OCI-LY7 (cell line): ENCODE measurements around the gene CFTR. TPM values are rescaled to one million over a fixed set of nuclear protein-coding genes. Genes with fewer than 3 reads are reported as not detected.
A peak's percentile ranks its signal among the peaks of the same experiment; 100 is the strongest.

Experiments
- BruUV-seq: library from RNA; stranded (reverse); fragments of 400-500 nt; replicated peaks from 2 replicates; lab custom pipeline; 2021; lab: Mats Ljungman, UMichigan
- CTCF ChIA-PET: fragments of 300-600 bp; sonication (Branson Sonifier 250); formaldehyde crosslinking; loops from one replicate; lab custom pipeline; 2022; ENCODE audit warnings: antibody characterized with exemption; ENCODE audit not compliant: unreplicated experiment; lab: Charles Lee
- POLR2A ChIA-PET: fragments of 300-600 bp; sonication (Branson Sonifier 250); formaldehyde crosslinking; loops from one replicate; lab custom pipeline; 2022; ENCODE audit warnings: antibody characterized with exemption; lab: Charles Lee
- DNase-seq: peaks from one replicate; pipeline ENCODE4 v3.0.0-alpha.2; 2015; ENCODE audit warnings: low spot score
- H2AFZ ChIP-seq: fragments of 200-600 bp; sonication (generic), shearing (Covaris generic); 2 replicates; pipeline ENCODE4 v1.6.1; 2014; ENCODE audit warnings: mild to moderate bottlenecking, antibody characterized with exemption, low read length, moderate library complexity
- H3K27ac ChIP-seq: fragments of 200-600 bp; sonication (generic); 2 replicates; pipeline ENCODE4 v1.5.1; 2014; ENCODE audit warnings: mixed run types, low read depth, mild to moderate bottlenecking, moderate library complexity, low read length, inconsistent platforms; ENCODE audit not compliant: poor library complexity, severe bottlenecking
- H3K36me3 ChIP-seq: fragments of 200-600 bp; sonication (generic); 2 replicates; pipeline ENCODE4 v1.6.1; 2014; ENCODE audit warnings: mild to moderate bottlenecking, antibody characterized with exemption, low read length, moderate library complexity, mixed read lengths; ENCODE audit not compliant: insufficient read depth
- H3K4me1 ChIP-seq: fragments of 200-600 bp; sonication (generic); 2 replicates; pipeline ENCODE4 v1.5.1; 2014; ENCODE audit warnings: mild to moderate bottlenecking, low read length; ENCODE audit not compliant: insufficient read depth, poor library complexity, severe bottlenecking
- H3K4me2 ChIP-seq: fragments of 200-600 bp; sonication (generic); 2 replicates; pipeline ENCODE4 v1.6.1; 2014; ENCODE audit warnings: mild to moderate bottlenecking, low read length
- H3K4me3 ChIP-seq: fragments of 200-600 bp; sonication (generic); 2 replicates; pipeline ENCODE4 v1.5.1; 2014; ENCODE audit warnings: mild to moderate bottlenecking, low read depth, low read length; ENCODE audit not compliant: poor library complexity, severe bottlenecking
- H3K79me2 ChIP-seq: fragments of 200-600 bp; sonication (generic); 2 replicates; pipeline ENCODE4 v1.6.1; 2016; ENCODE audit warnings: low read depth, mild to moderate bottlenecking, low read length, moderate library complexity, mixed read lengths; ENCODE audit not compliant: insufficient read depth
- H3K9me2 ChIP-seq: fragments of 200-600 bp; sonication (generic); 2 replicates; pipeline ENCODE4 v1.6.1; 2016; ENCODE audit warnings: mild to moderate bottlenecking, low read length, mixed read lengths; ENCODE audit not compliant: insufficient read depth
- H3K9me3 ChIP-seq: fragments of 200-600 bp; sonication (generic); 2 replicates; pipeline ENCODE4 v1.6.1; 2014; ENCODE audit warnings: mild to moderate bottlenecking, mixed run types, low read length, mixed read lengths
- H4K20me1 ChIP-seq: fragments of 200-600 bp; sonication (generic); 2 replicates; pipeline ENCODE4 v1.6.1; 2014; ENCODE audit warnings: mild to moderate bottlenecking, antibody characterized with exemption, low read length, moderate library complexity, mixed read lengths; ENCODE audit not compliant: insufficient read depth
- CTCF ChIP-seq: fragments of 200-600 bp; sonication (generic); conservative IDR thresholded peaks from 2 replicates; pipeline ENCODE4 v1.5.1; 2014; ENCODE audit warnings: mild to moderate bottlenecking, antibody characterized with exemption, low read length, moderate library complexity, mixed read lengths
- EZH2phosphoT487 ChIP-seq: fragments of 200-600 bp; sonication (generic); IDR thresholded peaks from 2 replicates; pipeline ENCODE4 v1.6.1; 2018; ENCODE audit warnings: low read depth, borderline replicate concordance, mild to moderate bottlenecking, mixed run types, antibody characterized with exemption, low read length, moderate library complexity, mixed read lengths
- intact Hi-C: fragments of 100-400 bp; cut with micrococcal nuclease; formaldehyde crosslinking; loops from one replicate; pipeline ENCODE4 v1.10.0; 2022; ENCODE audit not compliant: unreplicated experiment
- total RNA-seq, 2 experiments: library from RNA; depleted of rRNA in 1 of 2; stranded (reverse); fragments of >200 nt in 1 of 2; shearing (Covaris generic) in 1 of 2; gene quantifications; 2 replicates each; pipeline ENCODE4 v1.2.3, GENCODE V29; 2014 to 2022

The CFTR gene
- total RNA-seq, 2 experiments from 2014 or later = not detected

GRCh38 chr7:117715784-117716445 is 236.1 kb downstream of the CFTR start:
- BruUV-seq = no TSS peak
- Histone ChIP-seq H3K4me3 (no peak overlapping the region), H3K79me2 (no peaks in the 10 kb centered on the region), H4K20me1 (no peaks in the 10 kb centered on the region), H3K9me3 (no peaks in the 10 kb centered on the region), H2AFZ (no peak overlapping the region), H3K4me1 (no peaks in the 10 kb centered on the region), H3K4me2 (no peak overlapping the region), H3K36me3 (no peaks in the 10 kb centered on the region), H3K9me2 (no peaks in the 10 kb centered on the region), H3K27ac (no peak overlapping the region)
- intact Hi-C loops = no loop called here
- ChIA-PET CTCF (no interaction called here), POLR2A (no interaction called here)
- peak; percentile 72 for TF ChIP-seq CTCF
- TF ChIP-seq EZH2phosphoT487 = no peak
- DNase-seq = peak; percentile 40

GRCh38 chr7:117716707-117717299 is 237.0 kb downstream of the CFTR start:
- no peak for TF ChIP-seq EZH2phosphoT487
- no peak for TF ChIP-seq CTCF
- Histone ChIP-seq H3K27ac (no peak overlapping the region), H4K20me1 (no peaks in the 10 kb centered on the region), H3K79me2 (no peaks in the 10 kb centered on the region), H3K4me3 (no peak overlapping the region), H3K9me2 (no peaks in the 10 kb centered on the region), H2AFZ (no peak overlapping the region), H3K4me2 (no peak overlapping the region), H3K4me1 (no peaks in the 10 kb centered on the region), H3K36me3 (no peaks in the 10 kb centered on the region), H3K9me3 (no peaks in the 10 kb centered on the region)
- CTCF ChIA-PET = no interaction called here
- intact Hi-C loops = no loop called here
- POLR2A ChIA-PET = no interaction called here
- BruUV-seq = no TSS peak
- no peak for DNase-seq

DNA sequence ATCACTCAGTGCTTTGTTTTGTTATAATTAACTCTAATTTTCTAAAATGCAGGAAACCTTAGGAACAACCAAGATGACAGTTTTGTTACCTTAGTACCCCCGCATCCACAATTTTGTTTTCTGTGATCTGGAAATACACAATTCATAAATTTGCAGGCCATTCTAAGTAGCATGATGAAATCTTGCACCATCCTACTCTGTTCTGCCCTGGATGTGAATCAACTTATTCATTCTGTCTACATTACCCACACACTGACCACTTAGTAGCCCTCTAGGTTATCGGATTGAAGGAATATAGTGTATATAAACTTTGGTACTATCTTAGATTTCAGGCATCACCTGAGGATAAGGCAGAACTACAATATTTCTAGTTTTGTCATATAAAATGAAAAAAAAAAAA is 237.5 kb downstream of the CFTR start:
- TF ChIP-seq EZH2phosphoT487 (no peak), CTCF (no peak)
- H3K36me3 ChIP-seq = no peaks in the 10 kb centered on the region
- DNase-seq = no peak
- H3K4me1 ChIP-seq = no peaks in the 10 kb centered on the region
- BruUV-seq = no TSS peak
- no peaks in the 10 kb centered on the region for H3K9me2 ChIP-seq
- no peak overlapping the region for H3K4me2 ChIP-seq
- no peak overlapping the region for H3K27ac ChIP-seq
- intact Hi-C loops = no loop called here
- no peak overlapping the region for H2AFZ ChIP-seq
- no peaks in the 10 kb centered on the region for H4K20me1 ChIP-seq
- CTCF ChIA-PET = no interaction called here
- H3K79me2 ChIP-seq = no peaks in the 10 kb centered on the region
- no peak overlapping the region for H3K4me3 ChIP-seq
- no peaks in the 10 kb centered on the region for H3K9me3 ChIP-seq
- POLR2A ChIA-PET = no interaction called here
